ENCODE results near the gene SLIT3.

DNA sequence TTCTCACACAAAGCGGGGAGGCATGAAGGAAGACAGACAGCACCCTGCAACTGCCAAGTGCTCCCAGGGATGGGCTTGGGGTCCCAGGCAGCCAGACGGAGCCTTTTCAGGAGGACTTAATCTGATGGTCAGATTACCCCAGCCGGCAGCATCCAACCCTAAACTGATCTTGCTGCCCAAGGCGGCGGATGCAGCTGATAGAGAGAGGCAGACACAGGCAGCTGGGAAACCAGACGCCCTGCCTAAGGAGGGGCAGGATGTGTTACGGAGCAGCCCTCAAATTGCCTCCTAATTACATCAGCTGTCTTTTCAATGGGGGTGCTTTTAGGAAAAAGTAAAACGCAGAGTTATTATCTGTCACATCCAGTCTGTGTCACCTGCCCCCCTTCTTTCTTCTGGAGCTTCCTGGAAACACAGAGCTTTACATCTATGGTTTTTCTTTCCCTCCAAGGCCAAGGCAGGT, 530.9 kb downstream of the SLIT3 start:
- TF ChIP-seq, protein P1, sequence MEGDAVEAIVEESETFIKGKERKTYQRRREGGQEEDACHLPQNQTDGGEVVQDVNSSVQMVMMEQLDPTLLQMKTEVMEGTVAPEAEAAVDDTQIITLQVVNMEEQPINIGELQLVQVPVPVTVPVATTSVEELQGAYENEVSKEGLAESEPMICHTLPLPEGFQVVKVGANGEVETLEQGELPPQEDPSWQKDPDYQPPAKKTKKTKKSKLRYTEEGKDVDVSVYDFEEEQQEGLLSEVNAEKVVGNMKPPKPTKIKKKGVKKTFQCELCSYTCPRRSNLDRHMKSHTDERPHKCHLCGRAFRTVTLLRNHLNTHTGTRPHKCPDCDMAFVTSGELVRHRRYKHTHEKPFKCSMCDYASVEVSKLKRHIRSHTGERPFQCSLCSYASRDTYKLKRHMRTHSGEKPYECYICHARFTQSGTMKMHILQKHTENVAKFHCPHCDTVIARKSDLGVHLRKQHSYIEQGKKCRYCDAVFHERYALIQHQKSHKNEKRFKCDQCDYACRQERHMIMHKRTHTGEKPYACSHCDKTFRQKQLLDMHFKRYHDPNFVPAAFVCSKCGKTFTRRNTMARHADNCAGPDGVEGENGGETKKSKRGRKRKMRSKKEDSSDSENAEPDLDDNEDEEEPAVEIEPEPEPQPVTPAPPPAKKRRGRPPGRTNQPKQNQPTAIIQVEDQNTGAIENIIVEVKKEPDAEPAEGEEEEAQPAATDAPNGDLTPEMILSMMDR (IDR thresholded peaks at IDR 0.05 in 4 of 5, conservative IDR thresholded peaks at IDR 0.05 in 1 of 5) = no peak
- no peak for TF ChIP-seq POLR2A (IDR thresholded peaks at IDR 0.05)

Measured in gastrocnemius medialis (tissue), 4 donors.